ENCODE measurements around the gene PRRX2.

- TF ChIP-seq CTCF (IDR thresholded peaks at IDR 0.05) (no peak), POLR2A (IDR thresholded peaks at IDR 0.05) (no peak)
Measured at GRCh38 chr9:129725795-129726251, 60.4 kb downstream of the PRRX2 start.
